ENCODE data around the gene USP36.
"Not testable (repeated sequence)": the region's sequence is repeated elsewhere in the genome, so short reads cannot be mapped to it uniquely, and the experiment has no call there.

The USP36 gene

DNA sequence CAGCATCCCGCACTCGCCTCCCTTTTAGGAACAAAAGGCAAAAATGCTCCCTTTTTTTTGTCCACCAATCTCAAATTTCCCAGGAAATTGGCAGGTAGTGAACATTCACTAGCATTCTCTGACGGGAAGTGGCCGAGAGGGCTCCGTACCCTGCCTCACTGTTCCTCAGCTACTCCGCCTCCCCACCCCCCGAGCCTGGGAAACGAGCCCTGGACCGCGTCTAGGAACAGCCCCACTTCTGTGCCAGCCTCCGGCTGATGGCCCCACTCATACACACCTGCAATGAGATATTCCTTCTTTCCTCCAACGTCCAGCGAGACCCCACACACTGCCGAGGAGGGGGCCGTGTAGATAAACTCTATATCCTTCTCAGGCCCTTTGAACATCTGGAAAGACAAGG is 30.0 kb upstream of the USP36 start:
- no peak for DNase-seq

DNA sequence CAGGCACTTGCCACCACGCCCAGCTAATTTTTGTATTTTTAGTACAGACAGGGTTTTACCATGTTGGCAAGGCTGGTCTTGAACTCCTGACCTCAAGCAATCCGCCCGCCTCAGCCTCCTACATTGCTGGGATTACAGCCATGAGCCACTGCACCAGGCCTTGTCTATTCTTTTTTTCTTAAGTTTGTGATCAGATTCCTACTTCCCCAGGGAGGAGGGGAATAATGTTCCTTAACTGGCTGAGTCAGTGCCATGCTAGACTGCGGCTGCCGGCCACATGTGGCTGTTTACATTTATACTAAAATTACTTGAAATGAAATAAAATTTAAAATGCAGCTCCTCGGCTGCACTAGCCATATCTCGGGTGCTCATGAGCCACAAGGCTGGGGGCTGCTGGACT is 27.8 kb upstream of the USP36 start:
- no peak for DNase-seq

DNA sequence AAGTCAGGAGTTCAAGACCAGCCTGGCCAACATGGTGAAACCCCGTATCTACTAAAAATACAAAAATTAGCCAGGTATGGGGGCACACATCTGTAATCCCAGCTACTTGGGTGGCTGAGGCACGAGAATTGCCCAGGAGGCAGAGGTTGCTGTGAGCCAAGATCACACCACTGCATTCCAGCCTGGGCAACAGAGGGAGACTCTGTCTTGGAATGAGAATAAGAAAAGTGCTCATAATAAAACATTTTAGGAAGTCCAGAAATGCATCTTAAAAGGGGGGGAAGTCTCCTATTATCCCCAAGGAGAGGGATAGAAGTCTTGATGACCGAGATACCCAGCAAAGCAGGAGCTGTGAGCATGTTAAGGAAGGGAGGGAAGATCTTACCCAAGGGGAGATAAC is 26.4 kb upstream of the USP36 start:
- not testable (repeated sequence) for DNase-seq

DNA sequence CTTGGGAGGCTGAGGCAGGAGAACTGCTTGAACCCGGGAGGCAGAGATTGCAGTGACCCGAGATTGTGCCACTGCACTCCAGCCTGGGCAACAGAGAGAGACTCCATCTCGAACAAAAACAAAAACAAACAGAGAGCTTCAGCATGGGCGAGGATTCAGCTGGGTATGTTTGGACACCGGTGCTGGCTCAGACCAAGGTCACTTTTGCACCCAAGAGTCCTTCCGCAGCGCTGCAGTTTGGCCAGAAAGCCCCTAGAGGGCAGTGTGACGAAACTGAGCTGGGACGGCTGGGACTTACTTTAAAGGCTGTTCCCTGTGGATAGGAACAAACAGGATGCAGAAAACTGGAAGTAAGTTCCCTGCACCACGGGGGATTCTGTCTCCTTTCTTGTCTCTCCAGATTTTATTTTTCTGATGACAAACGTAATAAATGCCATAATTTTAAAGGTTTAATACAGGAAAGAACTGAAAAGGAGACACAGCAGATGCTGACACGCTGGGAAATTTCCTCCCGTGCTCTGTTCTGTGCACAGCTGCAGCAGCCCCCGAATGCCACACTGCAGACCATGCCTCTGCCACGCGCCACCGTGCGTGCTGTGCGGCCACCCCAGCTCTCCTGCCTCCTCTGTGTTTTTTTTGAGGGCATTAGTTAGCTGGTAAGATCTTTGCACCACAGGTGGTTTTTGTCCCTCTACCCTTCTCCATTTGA is 25.2 kb upstream of the USP36 start:
- peak; percentile 73 to 96 for DNase-seq

DNA sequence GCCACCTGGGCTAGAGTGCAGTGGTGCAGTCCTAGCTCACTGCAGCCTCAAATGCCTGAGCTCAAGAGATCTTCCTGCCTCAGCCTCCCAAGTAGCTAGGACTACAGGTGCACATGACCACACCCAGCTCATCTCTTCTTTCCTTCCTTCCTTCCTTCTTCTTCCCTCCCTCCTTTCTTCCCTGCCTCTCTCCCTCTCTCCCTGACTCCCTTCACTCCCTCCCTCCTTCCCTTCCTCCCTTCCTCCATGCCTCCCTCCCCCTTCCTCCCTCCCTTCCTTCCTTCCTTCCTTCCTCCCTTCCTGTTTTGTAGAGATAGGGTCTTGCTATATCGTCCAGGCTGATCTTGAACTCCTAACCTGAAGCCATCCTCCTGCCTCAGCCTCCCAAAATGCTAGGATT is 23.5 kb upstream of the USP36 start:
- no peak for DNase-seq

DNA sequence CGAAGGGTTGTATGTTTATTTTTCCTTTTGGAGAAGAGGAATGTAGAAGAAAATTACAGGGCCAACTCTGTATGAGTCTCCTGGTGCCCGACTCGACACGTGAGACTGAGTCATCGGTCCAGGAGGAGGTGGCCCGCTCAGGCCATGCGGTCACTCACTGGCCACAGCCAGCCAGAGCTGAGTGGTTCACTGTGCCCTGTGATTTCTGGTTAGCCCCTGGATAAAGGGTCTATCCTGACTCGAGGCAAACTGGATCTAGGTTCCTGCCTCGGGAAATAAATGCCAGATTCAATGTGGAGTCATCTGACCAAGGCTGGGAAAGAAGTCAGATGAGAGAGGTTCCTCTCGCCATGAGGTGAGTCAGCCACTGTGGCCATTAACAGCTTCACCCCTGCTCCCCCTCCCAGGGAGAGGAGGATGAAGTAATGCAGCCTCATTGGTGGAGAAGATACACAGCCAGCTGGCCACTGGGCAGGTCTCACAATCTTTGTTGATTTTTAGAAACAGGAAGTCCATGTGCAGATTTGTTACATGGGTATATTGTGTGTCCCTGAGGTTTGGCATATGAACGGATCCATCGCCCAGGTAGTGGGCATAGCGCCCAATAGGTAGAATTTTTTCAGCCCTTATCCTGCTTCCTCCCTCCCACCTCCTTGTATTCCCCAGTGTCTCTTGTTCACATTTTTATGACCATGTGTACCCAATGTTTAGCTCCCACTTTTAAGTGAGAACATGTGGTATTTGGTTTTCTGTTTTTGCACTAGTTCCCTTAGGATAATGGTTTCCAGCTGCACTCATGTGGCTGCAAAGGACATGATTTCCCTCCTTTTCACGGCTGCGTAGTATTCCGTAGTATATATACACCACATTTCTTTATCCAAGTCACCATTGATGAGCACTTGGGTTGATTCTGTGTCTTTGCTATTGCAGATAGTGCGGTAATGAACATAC is 21.7 kb upstream of the USP36 start:
- DNase-seq, result peak; percentile 91 to 97

DNA sequence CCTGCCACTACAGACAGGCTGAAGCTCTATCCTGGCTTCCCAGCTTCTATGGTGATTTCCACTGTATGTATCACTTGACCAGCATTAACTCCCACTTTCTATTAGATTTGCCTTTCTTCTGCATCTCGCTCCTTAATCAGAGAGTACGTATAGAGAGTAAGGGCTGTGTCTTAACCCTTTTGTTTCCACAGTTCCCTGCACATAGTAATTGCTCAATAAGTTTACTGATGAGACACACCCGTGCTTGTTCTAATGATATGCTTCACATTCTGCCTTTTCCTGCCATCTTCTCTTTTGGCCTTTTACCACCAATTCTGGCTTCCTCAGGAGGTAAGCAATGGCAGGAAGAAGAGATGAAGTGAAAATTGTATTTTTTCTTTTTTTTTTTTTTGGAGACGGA is 20.6 kb upstream of the USP36 start:
- no peak for DNase-seq

DNA sequence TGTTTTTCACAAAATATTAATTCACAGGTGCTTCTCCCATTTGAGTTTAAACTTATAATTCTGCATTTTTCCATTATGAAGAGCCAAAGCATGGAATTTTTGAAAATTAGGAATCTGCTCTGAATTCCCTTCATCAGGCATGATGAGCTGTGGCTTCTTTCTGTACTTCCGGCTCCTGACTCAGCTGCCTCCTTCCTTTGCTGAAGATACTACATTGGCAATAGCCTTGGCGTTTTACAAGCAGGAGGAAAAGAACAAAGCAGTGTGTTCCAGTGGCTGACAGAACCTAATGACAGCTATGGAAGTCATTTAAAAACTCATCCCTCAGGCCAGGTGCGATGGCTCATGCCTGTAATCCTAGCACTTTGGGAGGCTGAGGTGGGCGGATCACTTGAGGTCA is 18.4 kb upstream of the USP36 start:
- no peak for DNase-seq

DNA sequence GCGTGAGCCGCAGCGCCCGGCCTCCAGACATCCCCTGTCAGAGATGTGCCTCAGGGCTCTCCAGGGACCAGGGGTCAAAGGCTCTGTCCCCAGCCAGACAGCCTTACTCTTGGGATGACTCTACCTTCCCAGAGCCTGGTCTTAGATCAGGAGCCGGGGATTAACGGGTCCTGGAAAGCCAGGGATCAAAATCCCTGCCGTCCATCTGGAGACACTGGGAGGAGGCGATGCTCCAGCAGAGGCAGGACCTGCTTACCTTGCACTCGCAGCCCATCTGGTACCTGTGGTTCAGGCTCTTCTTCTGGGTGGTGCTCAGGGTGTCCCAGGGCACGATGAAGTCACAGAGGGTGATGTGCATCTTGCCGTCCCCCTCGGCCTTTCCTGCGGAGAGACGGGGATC is 16.7 kb upstream of the USP36 start:
- no peak for DNase-seq

DNA sequence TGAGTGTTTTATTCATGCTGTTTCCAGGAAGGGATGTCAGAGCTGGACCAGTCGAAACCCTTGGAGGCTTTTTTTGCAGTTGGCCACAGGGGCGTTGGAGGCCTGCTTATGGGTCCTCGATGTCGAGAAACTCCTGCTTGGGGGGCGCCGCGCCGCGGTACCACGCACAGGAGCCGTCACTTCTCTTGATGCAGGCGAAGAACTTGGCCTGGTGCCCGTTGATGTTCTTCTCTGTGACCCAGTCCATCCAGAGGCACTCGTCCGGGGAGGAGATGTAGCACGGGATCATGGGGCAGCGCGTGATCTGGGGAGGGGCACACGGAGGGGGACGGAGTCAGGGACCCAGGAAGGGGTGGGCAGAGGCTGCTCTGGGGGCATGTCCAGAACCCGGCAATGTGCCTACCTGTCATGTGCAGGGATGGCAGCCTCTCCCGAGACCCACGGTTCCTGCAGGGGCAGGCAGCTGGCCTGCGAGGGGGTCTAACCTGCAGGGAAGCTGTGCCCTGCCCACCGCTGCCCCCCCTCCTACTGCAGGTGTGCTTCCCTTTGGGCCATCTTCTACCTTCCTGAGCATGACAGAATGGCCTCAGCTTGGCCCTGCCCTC is 15.0 kb upstream of the USP36 start:
- DNase-seq, result no peak

DNA sequence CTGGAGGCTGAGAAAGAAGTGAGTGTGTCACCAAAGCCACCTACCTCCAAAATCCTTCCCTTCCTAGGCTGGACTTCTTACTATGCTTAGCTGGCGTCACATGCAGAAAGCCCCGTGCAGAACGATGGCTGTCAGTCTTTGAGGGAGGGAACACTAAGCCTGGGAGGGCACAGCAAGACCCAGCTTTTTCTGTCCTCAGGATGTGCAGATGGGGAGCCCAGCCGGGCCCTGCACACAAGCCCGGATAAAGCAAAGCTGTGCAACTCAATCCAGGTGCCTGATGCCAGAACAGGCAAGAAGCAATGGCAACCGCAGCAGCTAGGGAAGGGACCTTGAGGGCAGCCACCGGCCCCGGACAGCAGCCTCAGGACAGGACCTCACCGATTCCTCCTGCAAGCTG is 13.9 kb upstream of the USP36 start:
- no peak for DNase-seq

DNA sequence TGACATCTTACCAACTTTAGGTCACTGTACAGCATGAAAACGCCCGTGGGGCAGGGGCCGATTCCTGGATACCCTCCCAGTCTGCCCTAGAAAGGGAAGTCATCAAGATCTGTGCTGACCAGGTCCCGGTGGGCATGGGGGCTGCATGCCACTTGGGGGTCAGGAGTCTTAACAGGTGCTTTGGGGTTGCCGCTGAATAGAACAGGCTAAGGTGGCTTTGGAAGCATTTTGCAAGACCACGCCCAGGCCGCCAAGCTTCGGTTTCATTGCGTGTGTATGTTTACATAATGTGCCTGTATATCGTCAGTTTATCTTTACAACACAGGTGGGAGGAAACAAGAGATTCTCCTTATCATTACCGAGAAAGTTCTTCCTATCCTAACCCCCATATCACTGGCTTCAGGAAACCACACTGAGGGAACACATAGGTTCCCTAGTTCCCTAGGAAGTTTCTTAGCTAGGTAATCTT is 13.3 kb upstream of the USP36 start:
- DNase-seq, result no peak

DNA sequence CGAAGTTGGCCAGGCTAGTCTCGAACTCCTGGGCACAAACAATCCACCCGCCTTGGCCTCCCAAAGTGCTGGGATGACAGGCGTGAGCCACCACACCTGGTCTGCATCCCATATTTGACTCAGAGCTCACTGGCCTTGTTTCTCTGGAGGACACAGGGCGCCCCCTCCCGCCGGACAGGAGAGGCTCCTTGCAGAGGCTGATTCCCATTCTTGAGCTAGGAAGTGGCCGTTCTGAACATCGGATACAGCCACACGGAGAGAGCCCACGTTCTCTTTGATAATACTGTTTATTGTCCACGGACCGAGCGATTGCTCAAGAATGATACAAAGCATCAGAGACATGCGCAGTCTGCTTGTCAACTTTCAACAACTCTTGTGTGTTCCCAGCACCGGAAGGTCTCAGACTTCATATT is 12.1 kb upstream of the USP36 start:
- DNase-seq, result no peak

DNA sequence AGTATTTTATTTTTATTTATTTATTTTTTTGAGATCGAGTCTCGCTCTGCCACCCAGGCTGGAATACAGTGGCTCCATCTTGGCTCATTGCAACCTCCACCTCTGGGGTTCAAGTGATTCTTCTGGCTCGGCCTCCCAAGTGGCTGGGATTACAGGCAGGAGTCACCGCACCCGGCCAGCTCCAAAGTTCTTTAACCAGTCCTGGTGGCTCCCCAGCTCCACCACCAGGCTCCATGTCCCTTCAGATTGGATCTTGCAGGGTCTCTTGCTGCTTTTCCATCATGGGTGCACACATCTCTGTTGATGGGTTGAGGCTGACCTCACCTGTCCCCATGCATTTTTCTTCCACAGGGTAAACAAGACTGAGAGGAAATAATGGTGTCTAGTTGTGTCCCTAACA is 8.4 kb upstream of the USP36 start:
- DNase-seq, result no peak

DNA sequence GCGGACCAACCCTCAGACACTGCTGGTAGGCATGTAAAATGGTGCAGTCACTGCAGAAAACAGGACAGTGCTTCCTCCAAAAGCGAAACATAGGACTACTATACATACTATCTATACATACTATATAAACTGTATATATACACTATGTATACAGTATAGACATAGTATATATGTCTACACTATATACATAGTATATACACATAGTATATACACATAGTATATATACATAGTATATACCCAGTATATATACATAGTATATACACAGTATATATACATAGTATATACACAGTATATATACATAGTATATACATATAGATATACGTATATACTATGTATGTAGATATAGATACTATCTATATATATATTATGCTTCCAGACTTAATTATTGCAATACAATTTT is 6.4 kb upstream of the USP36 start:
- DNase-seq, result no peak

DNA sequence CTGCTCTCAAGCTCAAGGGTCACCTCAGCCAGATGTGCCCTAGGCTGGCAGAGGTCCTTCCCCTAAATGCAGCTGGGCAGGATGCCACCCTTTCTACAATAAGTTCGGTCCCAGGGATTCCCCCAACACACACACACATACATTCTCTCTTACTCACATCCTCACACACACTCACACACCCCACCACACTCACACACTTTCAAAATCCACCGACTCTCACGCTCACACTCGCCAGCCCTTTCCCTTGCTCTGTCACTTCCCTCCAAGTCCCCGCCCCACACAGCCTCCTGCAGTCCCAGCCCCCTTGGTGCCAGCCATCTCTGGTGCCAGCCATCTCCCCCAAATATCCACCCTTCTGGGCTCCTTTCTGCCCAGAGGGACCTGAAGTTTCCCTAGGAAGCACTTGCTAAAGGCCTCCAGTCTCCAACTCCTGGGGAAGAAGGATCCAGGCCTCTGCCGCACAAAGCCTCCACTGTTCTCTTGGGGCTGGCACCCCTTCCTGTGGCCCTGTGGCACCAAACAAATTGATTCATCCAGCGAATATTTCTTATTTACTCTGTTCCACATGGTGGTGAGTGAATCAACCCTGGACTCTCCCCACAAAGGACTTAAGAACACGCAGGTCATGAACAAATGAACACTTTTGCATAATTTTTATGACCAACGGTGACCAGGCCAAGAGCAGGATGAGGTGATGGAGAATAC is 3.8 kb upstream of the USP36 start:
- DNase-seq, result peak in 1 of 2 donors; percentile 12

DNA sequence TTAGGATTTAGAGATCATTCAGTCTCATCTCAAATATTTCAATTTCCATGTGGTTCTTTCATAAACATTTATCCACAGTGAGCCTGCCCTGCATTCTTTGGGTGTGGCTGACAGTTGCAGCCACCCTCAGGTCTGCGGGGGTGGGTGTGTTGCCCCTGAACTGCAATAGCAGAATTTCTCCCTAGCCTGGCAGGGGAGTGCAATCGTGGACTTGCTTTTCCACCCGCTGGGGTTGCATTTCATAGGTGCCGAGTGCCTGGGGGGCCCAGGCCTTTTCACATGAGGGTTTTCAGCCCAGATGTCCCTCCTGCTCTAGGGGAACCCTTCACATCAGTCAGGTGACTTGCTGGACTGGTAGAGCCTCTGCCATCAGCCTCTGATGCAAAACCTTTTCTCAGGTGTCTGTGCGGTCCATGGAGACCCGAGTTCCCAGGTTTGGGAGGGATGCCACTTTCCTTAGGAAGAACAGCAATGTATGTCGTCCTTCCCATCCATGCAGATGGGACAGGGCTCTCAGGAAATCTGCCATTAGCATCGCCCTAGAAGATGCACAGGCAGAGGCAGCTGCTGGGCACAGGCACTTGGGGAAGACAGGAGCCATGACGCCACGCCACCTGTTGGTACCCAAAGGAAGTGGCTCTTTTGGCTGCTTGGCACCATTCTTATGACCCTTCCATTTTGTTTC is 2.4 kb upstream of the USP36 start:
- DNase-seq, result peak; percentile 48 to 66

DNA sequence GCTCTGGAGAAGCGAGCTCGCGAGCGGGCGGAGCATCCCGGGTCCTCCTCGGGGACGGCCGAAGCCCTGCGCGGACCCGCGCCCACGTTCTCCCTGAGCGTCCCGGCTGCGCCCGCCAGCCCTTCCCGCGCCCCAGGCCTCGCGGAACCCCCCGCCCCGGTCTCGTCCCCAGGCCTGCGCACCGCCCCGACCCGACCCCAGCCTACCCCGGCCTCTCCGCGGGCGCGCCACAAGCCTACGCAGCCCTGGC is 159 bp downstream of the USP36 start:
- DNase-seq, result no peak

DNA sequence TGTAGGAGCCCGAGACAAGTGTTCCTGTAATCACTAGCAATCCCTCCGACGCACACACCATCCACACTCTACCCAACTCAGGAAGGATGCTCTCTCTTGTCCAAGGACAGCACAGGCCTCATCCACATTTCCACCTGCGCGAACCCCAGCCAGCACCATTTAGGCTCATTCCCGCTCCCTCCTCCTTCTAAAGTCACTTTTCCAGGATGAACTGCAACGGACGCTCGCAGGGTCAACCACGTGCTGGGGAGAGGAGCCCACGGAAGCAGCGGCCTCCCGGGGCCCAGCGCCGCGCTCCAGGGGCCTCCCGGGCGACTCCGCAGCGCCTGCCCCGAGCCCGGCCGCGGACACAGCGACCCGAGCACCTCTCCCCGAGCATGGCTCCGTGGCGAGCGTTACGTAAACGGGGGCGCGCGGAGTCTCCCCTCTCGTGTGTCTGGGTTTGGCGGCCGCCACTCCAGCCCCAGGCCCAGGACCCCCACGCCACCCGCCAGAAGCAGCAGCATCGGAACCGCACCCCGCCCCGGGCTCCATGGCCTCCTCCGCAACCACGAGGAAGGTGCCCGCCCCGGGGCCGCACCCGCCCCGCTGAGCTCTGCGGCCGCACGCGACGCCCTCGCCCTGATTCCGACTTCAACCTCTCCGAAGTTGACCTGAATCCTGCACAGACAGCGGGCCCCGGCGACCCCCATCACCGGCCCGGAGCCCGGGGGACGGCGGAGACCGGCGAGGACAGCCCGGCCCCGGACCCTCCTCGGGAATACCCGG is 668 bp downstream of the USP36 start:
- DNase-seq, result peak in 1 of 2 donors; percentile 45

DNA sequence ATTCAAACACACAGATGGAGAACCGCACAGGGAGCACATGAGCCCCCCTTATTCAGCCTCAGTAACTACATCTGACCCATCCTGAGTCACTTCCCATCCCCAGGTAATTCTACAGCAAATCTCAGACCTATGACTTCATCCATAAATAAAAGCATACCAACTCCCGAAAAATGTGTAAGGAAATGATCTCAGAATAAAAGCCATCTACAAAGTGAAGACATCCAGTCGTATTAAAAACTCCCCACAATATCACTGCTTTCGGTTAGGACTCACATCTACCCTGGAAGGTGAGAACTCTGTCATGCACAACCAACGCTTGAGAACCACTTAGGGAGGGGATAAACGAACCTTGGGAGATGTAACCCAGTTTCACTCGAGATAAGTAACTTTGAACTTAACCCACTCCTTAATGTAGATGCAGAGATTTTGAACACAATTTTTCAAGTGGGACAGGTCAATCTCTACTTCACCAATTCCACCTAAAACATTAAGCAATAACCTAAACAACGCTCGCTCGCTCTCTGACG is 1.3 kb downstream of the USP36 start:
- peak in 1 of 2 donors; percentile 14 for DNase-seq

DNA sequence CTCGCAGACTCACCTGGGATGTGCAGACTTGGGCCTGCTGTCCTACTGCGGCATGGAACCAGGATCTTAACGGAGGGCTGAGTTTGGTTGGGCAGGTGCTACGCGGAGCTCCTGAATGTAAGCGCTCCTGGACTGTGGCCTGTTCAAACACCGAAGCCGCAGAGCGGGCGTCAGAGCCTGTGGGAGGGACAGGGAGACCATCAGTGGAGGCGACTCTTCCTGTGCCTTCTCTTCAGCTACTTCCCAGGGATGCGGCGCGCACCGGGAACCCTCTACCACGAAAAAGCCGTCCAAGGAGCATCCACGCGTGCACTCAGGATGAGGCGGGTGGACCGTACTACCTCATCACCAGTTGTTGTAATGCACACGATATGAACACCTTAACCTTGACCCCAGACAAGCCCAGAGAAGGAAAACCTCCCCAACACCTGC is 2.0 kb downstream of the USP36 start:
- no peak for DNase-seq

All from inflammatory macrophage treated with lipopolysaccharide for 1 hour (primary cell).